ENCODE results near the gene SNAP47.

- TF ChIP-seq, protein P1, sequence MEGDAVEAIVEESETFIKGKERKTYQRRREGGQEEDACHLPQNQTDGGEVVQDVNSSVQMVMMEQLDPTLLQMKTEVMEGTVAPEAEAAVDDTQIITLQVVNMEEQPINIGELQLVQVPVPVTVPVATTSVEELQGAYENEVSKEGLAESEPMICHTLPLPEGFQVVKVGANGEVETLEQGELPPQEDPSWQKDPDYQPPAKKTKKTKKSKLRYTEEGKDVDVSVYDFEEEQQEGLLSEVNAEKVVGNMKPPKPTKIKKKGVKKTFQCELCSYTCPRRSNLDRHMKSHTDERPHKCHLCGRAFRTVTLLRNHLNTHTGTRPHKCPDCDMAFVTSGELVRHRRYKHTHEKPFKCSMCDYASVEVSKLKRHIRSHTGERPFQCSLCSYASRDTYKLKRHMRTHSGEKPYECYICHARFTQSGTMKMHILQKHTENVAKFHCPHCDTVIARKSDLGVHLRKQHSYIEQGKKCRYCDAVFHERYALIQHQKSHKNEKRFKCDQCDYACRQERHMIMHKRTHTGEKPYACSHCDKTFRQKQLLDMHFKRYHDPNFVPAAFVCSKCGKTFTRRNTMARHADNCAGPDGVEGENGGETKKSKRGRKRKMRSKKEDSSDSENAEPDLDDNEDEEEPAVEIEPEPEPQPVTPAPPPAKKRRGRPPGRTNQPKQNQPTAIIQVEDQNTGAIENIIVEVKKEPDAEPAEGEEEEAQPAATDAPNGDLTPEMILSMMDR (IDR thresholded peaks at IDR 0.05; ENCODE audit: poor library complexity): no peak
- TF ChIP-seq EZH2 (IDR thresholded peaks at IDR 0.05; ENCODE audit: borderline replicate concordance): no peak
- no peak for TF ChIP-seq EZH2phosphoT487 (IDR thresholded peaks at IDR 0.05; ENCODE audit: low read depth, severe bottlenecking, unreplicated experiment)
Observed at GRCh38 chr1:227768125-227768439, 32.8 kb downstream of the SNAP47 start.

Measured in hepatocyte (in vitro differentiated cells).